ENCODE data around the gene HEBP2.
"Not testable (repeated sequence)": the region's sequence is repeated elsewhere in the genome, so short reads cannot be mapped to it uniquely, and the experiment has no call there.

Gene HEBP2

GRCh38 chr6:138422861-138423260 lies 18.8 kb downstream of the HEBP2 start:
- DNase-seq (ENCODE audit: low read depth in 1 of 2, low spot score in 1 of 2): no peak

GRCh38 chr6:138424004-138424904 lies 20.2 kb downstream of the HEBP2 start:
- no peak for DNase-seq (ENCODE audit: low read depth in 1 of 2, low spot score in 1 of 2)

DNA sequence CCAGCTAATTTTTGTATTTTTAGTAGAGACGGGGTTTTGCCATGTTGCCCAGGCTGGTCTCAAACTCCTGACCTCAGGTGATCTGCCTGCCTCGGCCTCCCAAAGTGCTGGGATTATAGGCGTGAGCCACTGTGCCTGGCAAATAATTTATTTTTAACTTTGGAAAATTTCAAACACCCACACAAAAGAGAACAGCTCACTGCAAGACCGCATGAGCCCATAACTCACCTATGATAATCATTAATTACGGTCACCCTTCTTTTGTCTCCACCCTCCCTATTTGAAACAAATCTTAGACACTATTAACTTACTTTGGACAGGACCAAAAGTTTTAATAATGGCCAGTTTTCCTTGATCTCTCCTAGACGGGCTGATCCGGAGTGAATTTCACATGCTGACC lies 21.2 kb downstream of the HEBP2 start:
- not testable (repeated sequence) for DNase-seq (ENCODE audit: low read depth in 1 of 2, low spot score in 1 of 2)

- DNase-seq (ENCODE audit: low read depth in 1 of 2, low spot score in 1 of 2): no peak
These were observed 22.6 kb downstream of the HEBP2 start for GRCh38 chr6:138426500-138427123.

GRCh38 chr6:138427701-138428100 lies 23.7 kb downstream of the HEBP2 start:
- DNase-seq (ENCODE audit: low read depth in 1 of 2, low spot score in 1 of 2): no peak

DNA sequence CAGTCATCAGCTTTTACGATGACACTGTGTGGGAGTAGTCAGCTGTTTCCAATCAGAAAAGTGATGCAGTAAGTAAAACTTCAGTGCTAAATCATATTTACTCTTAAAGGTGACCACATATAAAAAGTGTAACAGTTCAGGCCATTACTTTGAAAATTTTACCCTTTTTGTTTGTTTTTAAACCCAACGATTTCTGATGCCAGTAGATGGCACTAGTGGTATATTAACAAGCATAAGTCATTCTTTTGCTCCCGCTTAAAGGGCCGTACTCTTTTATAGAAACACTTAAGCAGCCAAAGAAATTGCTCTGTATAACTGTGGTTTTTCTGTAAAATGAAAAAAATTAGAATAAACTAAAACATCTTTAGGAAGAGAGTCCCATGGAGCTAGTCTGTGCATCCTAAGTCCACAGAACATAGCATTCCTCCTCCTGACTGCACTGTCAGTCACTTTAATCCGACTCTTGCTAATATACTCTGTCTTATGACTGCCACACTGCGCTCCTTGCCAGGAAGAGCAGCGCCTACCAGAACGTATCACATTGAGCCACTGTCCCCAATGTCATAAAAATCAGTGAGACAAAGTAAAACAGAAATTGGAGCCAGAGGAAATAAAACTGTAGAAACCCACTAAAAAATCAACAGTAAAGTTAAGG lies 25.0 kb downstream of the HEBP2 start:
- DNase-seq (ENCODE audit: low read depth in 1 of 2, low spot score in 1 of 2): no peak

DNA sequence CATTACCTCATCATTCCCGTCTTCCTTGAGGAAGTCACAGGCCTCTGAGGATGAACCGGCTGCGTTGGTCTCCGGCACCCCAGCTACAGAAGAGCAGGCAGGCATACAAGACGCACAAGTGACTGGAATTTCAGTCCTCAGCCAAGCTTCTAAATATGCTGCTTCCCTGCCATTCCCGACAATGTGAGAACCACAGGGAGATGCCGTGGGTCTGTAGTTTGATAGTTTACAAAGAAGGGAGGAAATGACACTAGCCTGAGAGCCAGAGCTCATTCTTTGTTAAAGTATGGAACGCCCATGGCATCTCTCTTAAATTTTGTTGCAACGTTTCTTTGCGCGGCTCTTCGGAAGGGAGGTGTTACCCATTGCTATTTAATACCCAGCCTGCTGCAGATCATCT lies 25.7 kb downstream of the HEBP2 start:
- no peak for DNase-seq (ENCODE audit: low read depth in 1 of 2, low spot score in 1 of 2)

GRCh38 chr6:138430361-138431145 lies 26.5 kb downstream of the HEBP2 start:
- no peak for DNase-seq (ENCODE audit: low read depth in 1 of 2, low spot score in 1 of 2)

GRCh38 chr6:138431256-138432062 lies 27.4 kb downstream of the HEBP2 start:
- no peak for DNase-seq (ENCODE audit: low read depth in 1 of 2, low spot score in 1 of 2)

GRCh38 chr6:138432063-138432356 lies 28.0 kb downstream of the HEBP2 start:
- DNase-seq (ENCODE audit: low read depth in 1 of 2, low spot score in 1 of 2): no peak

DNA sequence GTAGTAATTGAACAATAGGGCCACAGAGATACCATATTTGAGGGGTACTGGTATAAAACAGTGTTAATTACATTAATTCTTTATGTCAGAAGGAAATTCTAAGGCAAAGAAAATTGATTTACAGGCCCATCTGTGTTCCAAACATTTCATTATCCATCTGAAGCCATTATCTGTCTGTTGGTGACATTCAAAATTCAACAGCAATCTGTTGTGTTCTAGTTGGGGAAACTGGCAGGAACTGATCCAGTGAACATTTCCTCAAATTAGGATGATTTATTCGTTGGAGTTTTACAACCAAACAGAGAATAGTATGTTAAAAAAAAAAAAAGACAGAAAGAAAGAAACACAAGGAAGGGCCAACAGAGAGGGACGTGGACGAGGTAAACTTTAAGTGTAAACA lies 30.1 kb downstream of the HEBP2 start:
- DNase-seq (ENCODE audit: low read depth in 1 of 2, low spot score in 1 of 2): no peak

- no peak for DNase-seq (ENCODE audit: low read depth in 1 of 2, low spot score in 1 of 2)
These were observed 30.9 kb downstream of the HEBP2 start for GRCh38 chr6:138434925-138435324.

DNA sequence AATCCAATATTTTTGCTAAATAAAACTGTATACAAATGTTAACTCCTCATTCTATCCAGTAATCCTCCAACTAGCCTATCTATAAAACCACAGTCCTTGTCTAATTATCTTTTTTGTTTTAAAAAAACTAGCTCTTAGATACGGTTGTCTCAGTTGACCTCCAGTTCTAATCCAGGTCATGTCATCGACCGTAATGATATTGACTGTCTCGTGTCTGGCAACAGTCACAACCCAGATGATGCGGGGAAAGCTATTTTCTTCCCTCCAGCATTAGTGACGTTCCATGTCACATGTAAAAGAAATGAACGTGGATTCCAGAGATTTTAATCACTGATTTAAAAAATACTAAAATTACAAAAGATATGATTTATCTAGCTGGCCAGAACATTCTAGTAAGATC lies 35.5 kb downstream of the HEBP2 start:
- no peak for DNase-seq (ENCODE audit: low read depth in 1 of 2, low spot score in 1 of 2)

GRCh38 chr6:138440296-138440695 lies 36.3 kb downstream of the HEBP2 start:
- no peak for DNase-seq (ENCODE audit: low read depth in 1 of 2, low spot score in 1 of 2)

- DNase-seq (ENCODE audit: low read depth in 1 of 2, low spot score in 1 of 2): no peak
These were observed 36.8 kb downstream of the HEBP2 start for GRCh38 chr6:138440758-138441357.

DNA sequence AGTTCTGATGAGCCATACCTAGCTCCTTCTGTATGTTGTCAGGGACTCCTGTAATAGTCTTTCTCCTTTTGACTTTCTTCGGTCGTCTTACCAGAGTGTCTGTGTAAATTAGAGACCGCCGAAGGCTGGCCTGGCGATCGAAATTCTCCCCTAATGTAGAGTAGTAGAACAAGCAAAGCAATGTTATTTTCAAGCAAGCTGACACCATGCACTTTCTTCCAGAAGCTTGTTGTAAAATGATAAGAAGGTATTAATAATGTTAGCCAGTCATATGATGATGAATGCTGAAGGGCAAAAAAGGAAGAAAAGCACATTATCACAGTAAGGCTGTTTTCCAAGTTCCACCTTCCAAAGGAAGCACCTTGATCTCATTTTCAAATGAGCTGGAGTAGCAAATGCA lies 37.9 kb downstream of the HEBP2 start:
- no peak for DNase-seq (ENCODE audit: low read depth in 1 of 2, low spot score in 1 of 2)

DNA sequence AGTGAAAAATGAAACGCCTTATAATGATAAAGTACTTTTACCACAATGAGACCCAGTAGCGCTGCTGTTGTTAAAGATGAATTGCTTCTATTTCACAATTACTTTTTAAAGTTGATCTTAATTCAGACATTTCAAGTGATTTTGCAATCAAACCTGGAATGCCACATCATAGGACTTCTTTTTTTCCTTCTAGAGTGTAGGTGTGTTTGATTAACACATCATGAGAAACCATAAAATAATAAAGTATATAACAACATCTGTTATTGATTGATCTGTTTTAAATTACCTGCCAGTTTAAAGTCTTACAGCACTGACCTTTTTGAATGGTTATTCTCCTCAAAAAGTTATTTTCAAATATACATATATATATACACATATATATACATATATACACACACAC lies 38.6 kb downstream of the HEBP2 start:
- DNase-seq (ENCODE audit: low read depth in 1 of 2, low spot score in 1 of 2): no peak

DNA sequence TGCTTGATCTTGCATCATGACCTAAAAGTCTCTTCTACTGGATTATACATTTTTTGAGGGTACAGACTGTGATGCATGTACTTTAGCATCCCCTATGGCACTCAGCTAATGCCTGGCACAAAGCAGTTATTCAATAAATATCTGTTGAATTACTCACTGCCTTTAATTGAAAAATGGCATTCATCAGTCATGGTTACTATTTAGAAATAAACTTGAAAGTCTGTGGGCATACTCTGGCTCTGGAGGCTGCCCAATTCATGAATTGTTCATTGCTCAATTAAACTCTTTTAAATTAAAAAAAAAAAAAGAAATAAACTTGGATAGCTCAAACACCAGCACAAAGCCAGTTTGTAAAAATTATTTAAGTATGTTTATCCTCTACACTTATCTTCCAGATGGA lies 40.0 kb downstream of the HEBP2 start:
- DNase-seq (ENCODE audit: low read depth in 1 of 2, low spot score in 1 of 2): no peak

GRCh38 chr6:138446821-138447220 lies 42.8 kb downstream of the HEBP2 start:
- no peak for DNase-seq (ENCODE audit: low read depth in 1 of 2, low spot score in 1 of 2)

DNA sequence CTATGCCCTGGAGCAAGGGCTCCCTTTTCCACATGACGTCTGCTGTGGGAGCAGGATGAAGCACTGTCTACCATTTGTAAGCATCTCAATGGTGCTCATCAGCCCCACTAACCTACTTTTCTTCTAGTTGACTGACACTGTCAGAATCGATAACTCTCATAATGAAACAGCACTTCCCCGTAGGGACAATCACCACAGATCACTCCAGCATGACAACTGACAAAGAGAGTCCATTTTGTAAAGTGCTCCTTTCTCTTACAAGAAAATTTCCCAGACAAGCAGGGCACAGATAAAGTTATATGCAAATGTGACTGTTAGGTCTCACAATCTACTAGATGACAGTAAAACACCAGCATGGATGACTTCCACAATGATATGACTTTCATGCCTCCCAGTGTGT lies 46.4 kb downstream of the HEBP2 start:
- no peak for DNase-seq (ENCODE audit: low read depth in 1 of 2, low spot score in 1 of 2)
